GM10847 (cell line): ENCODE measurements around the gene FAM98B.

Experiments used
- POLR2A ChIP-seq: IDR thresholded peaks from 2 replicates; pipeline ENCODE4 v1.6.1; 2011; ENCODE audit not compliant: insufficient read length; ENCODE audit errors: extremely low read depth

FAM98B gene

GRCh38 chr15:38481113-38481512 is 27.2 kb downstream of the FAM98B start:
- TF ChIP-seq POLR2A, result no peak

DNA sequence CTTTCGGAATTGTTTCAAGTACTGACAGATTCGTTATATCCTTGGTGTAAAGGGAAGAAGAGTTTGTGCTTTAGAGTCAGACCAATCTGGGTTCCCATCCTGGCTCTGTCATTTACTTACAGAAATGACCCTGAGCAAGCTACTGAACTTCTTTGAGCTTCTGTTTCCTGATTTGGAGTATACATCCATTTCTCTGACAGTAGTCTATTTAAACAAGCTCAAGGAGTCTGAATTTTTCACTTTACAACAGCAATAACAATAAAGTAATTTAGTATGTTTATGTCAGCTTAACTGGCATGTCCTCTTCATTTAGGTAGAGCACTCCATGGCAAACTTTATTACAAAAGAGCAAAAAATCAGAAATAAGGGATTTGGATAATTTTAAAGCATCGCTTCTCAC is 27.8 kb downstream of the FAM98B start:
- no peak for TF ChIP-seq POLR2A

DNA sequence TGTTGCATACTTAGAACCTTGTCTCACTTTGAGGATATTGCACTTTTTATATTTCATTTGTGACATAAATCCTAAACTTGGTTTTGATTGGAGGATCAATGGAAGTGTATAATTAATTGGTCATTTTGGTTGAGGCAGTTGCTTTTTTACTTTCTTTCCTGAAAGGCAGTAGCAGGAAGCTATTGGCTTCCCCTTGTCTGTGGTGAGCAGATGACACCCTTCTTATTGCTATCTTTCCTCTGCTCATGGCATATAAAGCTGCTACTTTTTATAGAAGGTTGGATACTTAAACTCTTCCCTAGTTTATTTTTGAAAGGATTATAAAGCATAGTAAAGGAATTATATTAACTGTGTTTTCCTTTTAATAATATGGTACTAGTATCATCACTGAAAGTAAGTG is 28.6 kb downstream of the FAM98B start:
- TF ChIP-seq POLR2A, result no peak

DNA sequence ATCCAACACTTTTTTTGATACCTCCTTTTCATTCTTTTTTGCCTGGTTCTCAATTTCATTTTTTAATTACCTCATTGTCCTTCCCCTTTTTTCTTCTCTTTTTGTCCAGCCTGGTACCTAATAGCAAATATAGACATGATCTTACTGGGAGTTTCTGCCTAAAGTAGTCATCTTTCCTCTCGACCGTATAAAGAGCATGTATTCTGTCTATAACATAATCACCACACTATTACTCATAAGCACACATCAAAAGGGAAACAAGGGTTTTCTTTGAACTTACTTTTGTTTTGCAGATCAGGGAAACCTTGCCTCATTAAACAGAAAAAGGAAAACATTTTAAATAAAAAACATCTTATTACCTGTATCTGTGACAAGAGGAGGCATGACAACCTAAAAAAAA is 33.0 kb downstream of the FAM98B start:
- TF ChIP-seq POLR2A, result no peak

DNA sequence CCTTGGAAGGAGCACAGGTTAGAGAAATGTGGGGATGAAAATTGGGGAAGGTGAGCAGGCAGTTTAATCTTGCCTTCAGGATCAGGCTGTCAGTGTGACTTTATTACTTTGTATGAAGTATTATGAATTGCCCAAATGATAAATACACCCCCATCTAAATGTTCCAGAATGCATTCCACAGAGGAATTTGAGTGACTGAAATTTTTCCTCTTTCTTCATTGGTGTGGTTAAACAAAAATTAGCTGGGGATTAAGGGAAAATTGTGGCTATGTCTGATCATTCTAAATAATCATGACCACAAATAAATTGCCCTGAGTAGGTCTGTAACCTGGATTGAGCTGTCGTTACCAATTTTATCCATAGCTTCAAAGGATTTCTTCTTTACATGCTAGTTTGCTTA is 33.5 kb downstream of the FAM98B start:
- TF ChIP-seq POLR2A, result no peak

DNA sequence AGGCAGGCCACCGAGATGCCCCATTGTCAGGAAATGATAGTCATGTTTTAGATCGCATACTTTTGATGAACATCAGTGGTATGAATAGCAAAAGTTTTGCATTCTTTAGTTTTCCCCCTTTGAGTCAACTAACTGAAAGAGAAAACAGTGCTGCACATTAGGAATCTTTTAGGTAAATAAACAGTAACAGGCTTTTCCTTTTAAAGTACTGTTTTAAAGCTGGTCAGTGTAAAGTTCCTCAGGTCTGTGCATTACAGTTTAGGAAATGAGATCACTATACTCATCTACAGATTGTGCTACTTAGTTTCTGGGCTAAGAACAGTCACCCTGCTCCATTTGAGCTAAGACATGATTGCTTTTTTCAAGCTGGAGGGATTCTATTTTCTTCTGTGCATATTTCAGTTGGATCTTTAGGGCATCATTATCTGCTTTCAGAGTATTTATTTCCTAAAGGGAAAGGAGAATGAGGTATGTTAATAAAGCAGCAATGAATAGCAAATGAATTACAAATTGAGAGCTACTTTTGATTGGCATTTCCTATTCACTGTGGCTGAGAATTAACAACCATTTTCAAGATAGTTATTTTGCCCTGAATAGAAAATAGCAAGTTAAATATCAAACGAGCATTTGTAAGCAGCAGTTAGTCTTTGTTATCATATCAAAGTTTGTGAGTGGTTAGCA is 36.5 kb downstream of the FAM98B start:
- TF ChIP-seq POLR2A, result no peak

DNA sequence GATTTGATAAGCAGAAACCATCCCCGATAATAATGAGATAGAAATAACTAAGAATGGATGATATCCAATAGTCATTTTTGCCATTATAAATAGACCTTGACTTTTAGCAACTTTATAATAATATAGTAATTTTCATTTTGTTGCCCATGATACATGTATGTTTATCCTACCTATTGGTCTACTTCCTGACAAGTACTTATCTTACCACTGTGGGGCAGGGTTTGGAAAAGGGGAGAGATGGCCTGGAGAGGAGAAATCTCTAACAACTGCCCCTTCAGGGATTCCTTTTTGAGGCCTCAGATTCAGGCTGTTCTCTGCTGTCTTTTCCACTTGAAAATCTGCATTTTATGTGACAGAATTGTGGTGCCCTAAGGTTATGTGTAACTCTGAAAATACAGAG is 42.2 kb downstream of the FAM98B start:
- no peak for TF ChIP-seq POLR2A

DNA sequence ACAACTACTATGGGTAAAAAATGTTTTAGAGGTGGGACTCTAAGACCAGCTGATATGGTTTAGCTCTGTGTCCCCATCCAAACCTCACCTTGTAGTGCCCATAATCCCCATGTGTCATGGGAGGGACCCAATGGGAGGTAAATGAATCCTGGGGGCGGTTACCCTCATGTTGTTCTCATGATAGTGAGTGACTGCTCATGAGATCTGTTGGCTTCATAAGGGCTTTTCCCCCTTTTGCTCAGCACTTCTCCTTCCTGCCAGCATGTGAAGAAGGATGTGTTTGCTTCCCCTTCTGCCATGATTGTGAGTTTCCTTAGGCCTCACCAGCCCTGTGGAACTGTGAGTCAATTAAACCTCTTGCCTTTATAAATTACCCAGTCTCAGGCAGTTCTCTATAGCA is 45.7 kb downstream of the FAM98B start:
- TF ChIP-seq POLR2A, result no peak

DNA sequence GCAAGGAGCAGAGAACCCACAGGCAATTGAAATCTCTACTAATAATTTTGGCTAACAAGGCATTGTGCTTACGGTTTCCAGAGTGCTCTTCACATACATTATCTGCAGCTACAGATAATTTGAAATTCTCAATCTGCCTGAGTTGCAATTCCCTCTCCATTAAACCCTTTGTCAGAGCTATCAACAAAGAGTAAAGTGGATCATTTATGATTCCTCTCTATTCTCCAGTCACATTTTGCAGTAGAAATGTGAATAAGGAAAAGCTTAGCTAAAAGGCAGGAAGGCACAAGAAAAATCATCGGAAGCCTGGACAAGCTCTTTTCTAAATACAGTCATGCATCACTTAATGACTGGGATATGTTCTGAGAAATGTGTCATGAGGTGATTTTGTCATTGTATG is 49.6 kb downstream of the FAM98B start:
- TF ChIP-seq POLR2A, result no peak

DNA sequence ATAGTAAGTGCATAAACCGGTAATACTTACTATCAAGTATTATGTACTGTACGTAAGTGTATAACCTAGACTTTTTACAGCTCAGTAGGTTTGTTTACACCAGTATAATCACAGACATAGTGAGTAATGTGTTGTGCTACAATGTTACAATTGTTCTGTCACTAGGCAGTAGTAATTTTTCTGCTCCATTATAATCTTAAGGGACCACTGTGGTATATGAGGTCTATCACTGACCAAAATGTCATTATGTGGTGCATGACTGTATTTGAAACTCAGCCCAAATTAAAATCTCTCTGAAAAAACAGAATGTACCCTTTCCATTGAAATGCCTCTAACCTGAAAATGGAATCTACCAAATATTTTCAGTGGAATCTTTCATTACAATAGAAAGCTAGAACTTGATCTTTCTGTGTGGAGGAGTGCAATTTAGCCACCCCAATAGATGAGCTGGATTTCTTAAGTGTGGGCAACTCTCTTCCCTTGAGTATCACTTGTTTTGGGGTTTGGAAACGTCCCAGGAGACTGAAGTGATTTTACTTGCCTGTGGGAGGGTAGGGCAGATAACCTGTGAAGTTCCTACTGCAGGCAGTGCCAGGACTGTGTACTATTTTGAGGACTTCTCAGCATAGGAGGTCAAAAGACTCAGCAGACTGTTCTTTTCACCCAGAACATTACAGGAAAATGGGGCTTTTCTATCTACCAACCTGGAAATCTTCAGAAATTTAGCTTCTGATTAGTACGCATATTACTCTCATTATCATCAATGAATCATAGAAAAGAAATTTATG is 50.9 kb downstream of the FAM98B start:
- TF ChIP-seq POLR2A, result no peak

- no peak for TF ChIP-seq POLR2A
These were observed 53.1 kb downstream of the FAM98B start for GRCh38 chr15:38506997-38507396.

GRCh38 chr15:38507570-38507969 is 53.6 kb downstream of the FAM98B start:
- no peak for TF ChIP-seq POLR2A

- TF ChIP-seq POLR2A, result no peak
These were observed 54.7 kb downstream of the FAM98B start for GRCh38 chr15:38508647-38509046.

DNA sequence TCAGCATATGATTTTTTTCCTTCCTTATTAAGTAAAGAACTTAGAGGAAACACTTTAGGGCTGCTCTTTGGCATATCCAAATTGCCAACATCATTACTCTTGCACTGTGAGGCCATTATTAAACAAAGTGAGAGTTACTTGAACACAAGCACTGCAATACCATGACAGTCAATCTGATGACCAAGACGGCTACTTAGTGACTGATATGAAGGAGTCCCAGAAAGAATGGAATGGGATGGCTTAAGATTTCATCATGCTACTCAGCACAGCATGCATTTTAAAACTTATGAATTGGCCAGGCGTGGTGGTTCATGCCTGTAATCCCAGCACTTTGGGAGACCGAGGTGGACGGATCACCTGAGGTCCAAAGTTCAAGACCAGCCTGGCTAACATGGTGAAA is 55.2 kb downstream of the FAM98B start:
- no peak for TF ChIP-seq POLR2A

DNA sequence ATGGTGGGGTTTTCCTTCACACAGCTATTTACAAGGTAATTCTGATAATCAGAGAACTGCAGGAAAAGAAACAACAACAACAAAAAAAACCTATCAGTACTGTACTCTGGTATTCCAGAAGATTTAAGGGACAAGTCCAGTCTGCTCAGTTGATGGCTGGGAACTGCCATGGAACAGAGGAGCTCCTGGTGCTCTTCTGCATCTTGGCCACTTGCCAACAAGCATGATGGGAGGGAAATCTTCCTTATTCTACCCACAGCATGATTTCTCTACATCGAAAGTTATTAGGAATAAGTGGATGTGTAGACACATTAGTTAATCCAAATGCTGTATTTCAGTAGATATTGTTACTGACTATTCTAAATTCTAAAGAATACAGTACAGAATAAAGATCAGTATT is 59.0 kb downstream of the FAM98B start:
- TF ChIP-seq POLR2A, result no peak

GRCh38 chr15:38514601-38515000 is 60.7 kb downstream of the FAM98B start:
- TF ChIP-seq POLR2A, result no peak

DNA sequence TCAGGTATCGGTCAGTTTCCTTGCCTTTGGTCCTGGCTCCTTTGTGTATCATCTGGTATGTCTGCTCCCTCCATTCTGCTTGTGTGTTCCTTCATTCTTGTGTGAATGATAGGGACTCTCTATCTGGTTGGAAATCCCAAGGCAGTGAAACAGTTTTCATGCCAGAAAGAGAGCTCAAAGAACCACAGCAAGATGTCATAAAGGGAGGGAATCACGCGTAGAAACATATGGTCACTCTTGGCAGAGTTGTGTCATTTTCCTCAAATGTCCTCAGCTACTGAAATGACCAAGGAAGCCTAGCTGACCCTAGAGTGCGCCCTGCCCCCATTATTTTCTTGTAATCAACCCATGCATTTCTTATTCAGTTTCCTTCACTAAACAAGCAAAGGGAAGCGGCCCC is 62.7 kb downstream of the FAM98B start:
- TF ChIP-seq POLR2A, result no peak
